GM21381 (cell line): ENCODE data around the gene ZSWIM7.

Source experiments
- ATAC-seq: cut with Tn5 transposase; IDR thresholded peaks from one replicate; pipeline ENCODE4 v1.9.1; 2021; ENCODE audit warnings: mild to moderate bottlenecking, moderate library complexity; ENCODE audit not compliant: unreplicated experiment

Gene ZSWIM7

DNA sequence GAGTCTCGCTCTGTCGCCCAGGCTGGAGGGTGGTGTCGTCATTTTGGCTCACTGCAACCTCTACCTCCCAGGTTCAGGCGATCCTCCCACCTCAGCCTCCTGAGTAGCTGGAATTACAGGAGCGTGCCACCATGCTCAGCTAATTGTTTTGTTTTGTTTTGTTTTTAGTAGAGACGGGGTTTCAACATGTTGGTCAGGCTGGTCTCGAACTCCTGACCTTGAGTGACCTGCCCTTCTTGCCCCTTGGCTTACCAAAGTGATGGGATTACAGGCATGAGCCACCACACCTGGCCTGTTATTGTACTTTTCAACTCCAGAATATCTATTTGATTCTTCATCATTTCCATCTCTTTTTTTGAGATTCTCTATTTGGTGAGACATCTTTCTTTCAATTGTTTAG lies 63.6 kb downstream of the ZSWIM7 start:
- no peak for ATAC-seq

DNA sequence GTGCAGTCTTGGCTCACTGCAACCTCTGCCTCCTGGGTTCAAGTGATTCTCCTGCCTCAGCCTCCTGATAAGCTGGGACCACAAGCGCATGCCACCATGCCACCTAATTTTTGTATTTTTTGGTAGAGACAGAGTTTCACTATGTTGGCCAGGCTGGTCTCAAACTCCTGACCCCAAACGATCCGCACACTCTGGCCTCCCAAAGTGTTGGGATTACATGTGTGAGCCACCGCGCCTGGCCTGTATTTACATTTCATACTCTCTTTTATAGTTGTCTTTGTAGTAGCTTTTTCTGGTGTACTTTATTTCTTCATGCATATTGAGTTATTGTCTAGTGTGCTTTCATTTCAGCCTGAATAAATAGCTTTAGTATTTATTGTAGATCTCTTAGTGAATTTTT lies 64.6 kb downstream of the ZSWIM7 start:
- no peak for ATAC-seq

DNA sequence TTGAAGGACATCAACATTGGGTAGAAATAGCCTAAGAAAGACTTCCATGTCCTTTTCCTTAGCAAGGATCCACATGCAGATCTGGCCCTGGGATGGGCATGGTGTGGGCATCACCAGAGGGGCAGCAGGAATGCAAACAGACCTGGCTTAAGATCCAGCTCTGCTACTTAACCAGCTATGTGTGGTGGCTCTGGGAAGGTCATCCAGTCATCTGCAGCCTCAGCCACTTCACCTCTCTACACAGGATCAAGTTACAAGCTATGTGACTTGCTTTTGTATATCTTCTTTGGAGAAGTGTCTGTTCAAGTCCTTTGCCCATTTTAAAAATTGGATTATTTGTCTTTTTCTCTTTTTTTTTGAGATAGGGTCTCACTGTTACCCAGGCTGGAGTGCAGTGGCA lies 68.1 kb downstream of the ZSWIM7 start:
- ATAC-seq = no peak

DNA sequence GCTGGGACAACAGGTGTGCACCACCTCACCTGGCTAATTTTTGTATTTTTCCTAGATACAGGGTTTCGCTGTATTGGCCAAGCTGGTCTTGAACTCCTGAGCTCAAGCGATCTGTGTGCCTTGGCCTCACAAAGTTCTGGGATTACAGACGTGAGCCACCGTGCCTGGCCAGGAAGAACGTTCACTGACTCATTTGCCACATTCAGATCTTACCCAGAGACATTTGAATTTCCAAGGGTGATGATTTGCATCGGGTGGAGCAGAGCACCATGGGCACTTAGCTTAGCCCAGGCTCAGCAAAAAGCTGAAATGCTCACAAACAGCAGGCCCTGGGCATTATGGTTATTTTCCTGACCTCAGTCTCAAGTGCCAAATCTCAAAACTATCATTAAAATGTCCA lies 69.1 kb downstream of the ZSWIM7 start:
- no peak for ATAC-seq

DNA sequence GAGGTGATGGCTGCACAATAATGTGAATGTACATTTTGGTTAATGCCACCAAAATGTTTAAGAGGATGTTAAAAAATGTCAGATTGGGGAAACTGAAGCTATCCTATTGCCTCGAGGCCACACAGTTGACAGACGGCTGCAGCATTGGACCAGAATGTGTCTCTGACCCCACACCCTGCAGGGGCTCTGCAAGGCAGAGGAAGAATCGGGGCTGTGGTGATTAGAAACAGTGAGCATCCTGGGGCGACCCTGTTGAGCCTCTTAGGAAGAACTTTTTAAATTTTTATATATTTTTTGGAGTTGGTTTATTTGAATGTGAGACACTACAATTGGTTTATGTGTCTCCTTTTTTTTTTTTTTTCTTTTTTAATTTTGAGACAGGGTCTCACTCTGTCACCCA lies 69.6 kb downstream of the ZSWIM7 start:
- ATAC-seq = no peak

DNA sequence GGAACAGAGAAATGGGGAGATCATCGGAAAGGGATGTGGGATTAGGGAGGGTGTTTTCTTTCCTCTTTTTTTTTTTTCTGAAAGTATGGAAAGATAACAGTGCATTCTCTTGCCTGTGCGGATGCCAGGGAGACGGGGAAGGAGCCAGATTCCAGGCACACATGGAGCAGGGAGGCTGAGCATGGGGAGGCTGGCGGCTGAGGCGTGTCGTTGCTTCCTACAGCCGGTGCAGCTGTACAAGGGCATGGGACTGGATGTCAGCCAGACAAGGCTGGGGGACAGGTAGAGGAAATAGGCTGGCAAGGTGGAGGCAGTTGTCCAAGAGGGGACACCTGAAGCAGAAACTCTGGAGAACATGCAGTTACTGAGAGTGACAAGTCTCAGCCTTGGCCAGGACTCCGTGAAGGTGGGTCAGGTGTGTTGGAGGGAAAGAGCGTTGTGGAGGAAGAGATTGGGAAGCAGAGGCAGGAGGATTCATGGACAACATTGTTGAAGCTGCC lies 71.2 kb downstream of the ZSWIM7 start:
- ATAC-seq = no peak
